HPDE6-E6E7 (cell line): ENCODE data around the gene RPS6KA1.

Experiments used
- DNase-seq: peaks from one replicate; pipeline ENCODE4 v3.0.0; 2011; ENCODE audit warnings: missing footprints; ENCODE audit errors: extremely low spot score

The RPS6KA1 gene

GRCh38 chr1:26531651-26532131 is 2.1 kb downstream of the RPS6KA1 start:
- no peak for DNase-seq

DNA sequence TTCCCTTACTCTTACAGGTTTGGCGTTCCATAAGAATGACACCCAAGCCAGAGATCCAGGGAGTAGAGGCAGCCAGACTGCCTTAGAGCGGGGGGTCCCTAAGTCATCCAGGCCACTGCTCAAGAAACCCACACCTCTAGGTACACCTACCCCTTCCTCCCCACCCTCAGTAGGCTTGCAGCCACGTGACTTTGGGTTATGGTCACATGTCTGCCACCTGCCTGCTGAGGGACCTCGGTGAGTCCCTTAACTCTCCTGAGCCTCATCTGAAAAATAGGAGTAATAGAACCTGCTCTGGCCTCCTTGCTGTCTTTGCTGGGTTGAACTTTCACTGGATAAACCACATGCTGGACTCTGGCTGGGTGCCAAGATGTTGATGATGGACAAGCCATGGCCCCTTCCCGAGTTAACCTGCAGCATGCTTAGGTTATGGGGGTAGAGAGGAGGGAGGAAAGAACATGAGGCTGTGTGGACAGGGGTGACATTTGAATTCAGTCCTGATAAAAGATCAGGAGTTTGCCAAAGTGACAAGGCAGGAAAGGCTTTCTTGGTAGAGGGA is 4.5 kb downstream of the RPS6KA1 start:
- DNase-seq, result no peak

DNA sequence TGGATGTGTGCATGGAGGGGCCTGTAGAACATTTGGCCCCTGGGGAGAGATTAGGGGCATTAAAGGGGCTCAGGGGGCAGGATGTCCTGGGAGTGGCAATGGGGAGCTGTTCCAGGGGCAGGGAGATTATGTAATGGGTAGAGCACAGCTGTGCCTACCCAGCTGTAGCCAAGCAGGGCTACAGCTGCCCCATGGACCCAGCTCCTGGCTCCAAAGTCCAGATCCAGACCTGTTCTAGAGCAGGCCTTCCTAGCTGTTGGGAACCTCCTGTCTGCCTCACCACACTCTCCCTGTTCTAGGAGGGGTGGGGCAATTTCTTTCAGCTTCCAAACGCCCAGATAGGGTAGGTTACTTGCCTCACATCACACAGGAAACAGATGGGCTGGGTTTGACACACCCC is 5.6 kb downstream of the RPS6KA1 start:
- DNase-seq, result no peak

DNA sequence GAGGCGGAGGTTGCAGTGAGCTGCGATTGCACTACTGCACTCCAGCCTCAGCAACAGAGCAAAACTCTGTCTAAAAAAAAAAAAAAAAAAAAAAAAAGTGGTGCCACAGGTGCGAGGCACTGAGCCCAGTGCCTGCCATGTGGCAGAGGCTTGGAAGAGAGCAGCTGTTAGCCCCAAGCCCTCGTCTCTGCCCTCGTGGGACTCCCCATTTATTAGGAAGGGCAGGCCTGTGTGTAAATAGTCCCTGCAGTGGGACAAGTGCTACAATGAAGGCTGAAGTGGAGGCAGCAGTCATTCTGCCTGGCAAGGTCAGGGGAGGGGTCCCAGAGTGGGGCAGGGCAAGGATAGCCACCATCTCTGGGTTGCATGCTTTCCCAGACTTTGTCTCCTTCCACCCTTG is 6.5 kb downstream of the RPS6KA1 start:
- DNase-seq, result no peak

DNA sequence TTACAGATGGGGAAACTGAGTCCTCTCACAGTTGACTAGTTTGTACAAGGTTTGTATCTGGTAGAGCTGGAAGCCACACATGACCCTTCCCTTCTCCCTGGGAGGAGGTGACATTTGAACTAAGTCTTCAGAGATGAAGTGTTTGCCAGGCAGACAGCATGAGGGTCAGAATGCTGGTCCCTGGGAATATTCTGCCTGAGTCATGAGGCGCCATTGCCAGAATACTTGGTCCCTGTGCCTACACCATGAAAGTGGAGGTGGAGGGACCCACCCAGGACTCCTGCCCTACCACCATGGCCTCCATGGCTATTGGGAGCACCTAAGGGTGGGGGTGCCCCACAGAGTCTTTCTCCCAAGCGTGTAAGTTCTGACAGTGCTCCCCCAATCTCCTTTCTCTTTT is 7.0 kb downstream of the RPS6KA1 start:
- no peak for DNase-seq

DNA sequence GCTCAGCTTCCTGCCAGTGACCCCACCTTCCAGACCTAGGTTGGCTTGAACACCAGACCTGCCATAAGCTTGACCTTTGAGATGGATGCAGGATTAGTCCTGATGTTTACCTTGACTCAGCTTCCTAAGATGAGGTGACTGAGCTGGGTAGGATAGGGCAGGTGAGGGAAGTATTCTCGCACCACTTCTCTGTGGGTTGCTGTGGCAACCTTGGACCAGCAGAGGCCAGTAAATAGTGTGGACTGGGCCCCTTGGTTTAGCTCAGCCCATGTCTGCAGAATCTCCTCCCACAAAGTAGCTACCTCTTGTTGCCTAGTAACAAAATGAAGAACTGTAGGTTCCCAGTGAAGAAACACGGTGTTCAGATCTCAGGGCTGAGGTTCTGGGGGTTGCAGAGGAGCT is 8.4 kb downstream of the RPS6KA1 start:
- peak; percentile 64 for DNase-seq

DNA sequence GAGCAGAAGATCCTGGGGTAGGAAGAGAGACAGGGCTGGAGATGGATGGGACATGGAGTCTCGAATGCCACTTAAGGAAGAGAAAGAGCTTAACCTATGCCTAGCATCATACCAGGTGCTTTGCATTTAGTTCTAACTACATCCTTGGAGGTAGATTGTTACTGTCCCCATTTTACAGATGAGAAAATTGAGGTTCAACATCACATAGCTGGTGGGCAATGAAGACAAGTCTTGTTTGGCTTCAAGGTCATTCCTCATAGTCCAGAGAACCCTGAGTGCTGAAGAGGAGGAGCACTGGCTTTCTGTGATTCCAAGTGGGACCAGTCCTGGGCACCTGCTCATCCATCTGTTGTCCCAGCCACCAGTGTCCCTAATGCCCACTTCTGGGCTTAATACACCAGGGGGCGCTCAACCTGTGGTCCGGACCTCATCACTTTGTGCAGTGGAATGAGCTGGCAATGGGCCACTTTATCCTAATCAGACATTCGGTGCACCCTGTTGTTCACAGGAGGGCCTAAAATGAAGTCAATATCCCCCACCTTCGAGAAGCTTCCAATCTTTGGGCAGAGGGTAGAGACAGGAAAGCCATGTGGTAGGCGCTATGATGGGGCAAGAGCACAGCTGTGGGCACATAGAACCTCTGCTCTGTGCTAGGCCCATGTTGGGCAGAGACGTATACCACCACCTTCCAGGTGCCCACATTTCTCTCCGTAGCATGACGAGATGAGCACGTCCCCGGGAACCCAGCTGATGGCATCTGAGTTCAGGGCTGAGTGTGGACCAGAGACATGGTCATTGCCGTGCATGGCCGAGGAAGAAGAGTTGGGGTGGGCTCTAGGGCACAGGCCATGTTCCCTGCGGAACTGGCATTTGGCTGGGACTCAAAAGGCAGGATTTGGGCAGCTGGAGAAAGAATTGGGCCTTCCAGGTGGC is 9.2 kb downstream of the RPS6KA1 start:
- DNase-seq, result no peak

GRCh38 chr1:26539722-26540121 is 10.2 kb downstream of the RPS6KA1 start:
- no peak for DNase-seq

- DNase-seq, result no peak
These were observed 10.8 kb downstream of the RPS6KA1 start for GRCh38 chr1:26540351-26540750.

DNA sequence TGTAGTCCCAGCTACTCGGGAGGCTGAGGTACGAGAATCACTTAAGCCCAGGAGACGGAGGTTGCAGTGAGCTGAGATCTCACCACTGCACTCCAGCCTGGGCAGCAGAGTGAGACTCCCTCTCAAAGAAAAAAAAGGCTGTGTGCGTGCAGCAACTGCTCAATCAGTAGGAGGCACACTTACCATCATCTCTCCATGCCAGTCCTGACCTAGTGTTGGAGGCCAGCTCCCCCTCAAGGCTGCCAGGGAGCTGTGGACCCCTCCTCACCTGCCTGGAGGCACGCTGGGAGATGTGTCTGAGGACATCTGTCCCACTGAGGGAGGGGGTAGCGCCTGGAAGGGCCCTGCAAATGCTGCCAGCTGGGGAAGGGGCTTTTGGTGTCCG is 11.9 kb downstream of the RPS6KA1 start:
- DNase-seq, result no peak

- peak; percentile 73 for DNase-seq
These were observed 12.5 kb downstream of the RPS6KA1 start for GRCh38 chr1:26541816-26542711.

GRCh38 chr1:26542771-26543451 is 13.3 kb downstream of the RPS6KA1 start:
- no peak for DNase-seq

DNA sequence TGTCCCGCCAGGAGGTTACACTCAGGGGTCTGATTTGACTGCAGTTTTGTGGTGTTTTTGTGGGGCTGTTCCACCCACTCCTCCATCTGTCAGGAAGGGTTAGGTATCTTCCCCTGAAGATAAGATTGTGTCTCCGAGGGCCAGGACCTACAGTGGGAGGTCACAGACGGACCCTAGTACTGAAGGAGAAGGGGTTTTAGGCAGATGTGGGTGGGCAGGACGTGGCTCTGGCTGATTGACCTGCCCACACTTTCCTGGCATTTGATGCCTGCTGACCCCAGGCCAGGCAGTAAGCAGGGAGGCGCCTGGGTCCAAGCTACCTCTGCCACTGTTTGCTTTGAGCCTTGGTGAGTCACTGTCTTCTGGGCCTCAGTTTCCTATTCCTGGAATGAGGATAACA is 13.9 kb downstream of the RPS6KA1 start:
- DNase-seq, result no peak

- DNase-seq, result no peak
These were observed 14.6 kb downstream of the RPS6KA1 start for GRCh38 chr1:26544126-26544525.

DNA sequence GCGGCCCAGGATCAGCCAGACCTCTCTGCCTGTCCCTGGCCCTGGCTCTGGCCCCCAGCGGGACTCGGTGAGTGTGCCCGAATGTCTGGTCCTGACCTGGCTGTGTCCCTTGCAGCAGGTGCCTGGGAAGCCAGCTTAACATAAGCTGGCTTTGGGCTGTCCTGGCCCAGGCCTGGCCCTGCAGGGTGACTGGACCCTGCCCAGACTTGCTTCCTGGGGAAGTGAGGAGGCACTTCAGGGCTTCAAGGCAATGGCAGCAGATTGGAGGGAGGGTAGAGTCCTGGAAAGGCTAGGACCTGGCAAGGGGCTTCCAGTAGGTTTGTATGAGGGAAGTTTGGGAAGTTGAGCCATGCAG is 16.4 kb downstream of the RPS6KA1 start:
- DNase-seq, result no peak

- peak; percentile 42 for DNase-seq
These were observed 16.8 kb downstream of the RPS6KA1 start for GRCh38 chr1:26546375-26546774.

GRCh38 chr1:26546819-26547218 is 17.3 kb downstream of the RPS6KA1 start:
- no peak for DNase-seq

DNA sequence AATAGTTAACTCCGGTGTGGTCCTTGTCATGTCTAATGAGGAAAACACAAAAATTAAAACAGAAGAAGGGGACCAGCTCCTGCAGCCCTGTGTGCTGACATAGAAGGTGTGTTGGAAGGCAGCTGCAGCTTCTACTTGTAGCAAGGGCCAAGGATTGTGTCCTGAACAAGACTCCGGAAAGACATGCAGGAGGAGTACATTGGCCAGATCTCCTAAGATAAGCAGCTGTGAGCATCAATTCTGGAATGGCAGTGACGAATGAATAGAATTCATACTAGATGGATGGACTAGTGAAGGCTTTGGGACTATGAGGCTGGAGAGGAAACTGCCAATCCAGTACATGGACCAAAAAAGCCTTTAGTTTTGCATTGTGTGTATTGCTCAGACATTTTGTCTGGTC is 19.3 kb downstream of the RPS6KA1 start:
- no peak for DNase-seq

DNA sequence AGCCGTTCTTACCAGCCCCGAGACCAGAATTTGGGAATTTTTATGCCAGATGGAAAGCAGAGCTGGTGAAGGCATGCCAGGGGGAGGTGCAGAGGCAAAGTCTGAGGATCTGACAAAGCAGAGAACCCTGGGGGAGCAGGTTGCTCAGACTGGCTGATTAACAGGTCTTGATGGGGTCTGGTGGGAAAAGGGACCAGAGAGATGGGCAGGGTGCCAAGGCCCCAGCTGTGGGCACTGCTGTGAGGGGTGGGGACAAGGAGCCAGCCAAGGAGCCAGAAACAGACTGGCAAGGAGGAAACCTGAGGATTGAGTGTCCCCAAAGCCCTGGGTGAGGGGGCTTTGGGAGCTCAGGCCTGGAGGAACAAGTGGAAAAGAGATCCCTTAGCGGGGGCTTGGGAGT is 21.4 kb downstream of the RPS6KA1 start:
- no peak for DNase-seq

DNA sequence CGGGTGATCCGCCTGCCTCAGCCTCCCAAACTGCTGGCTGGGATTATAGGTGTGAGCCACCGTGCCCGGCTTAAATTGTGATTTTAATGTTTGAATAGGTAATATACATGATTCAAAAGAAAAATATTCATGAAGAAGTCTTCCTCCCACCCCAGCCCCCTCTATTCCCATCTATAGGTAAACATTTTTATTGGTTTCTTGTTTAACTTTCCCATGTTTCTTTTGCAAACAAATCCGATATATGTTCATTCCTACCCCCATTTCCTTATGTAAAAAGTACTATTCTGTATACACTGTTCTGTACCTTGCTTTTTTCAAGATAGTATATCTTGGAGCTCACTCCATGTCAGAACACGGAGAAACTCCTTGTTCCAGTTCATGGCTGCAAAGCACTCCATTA is 23.2 kb downstream of the RPS6KA1 start:
- DNase-seq, result no peak

GRCh38 chr1:26553942-26554682 is 24.6 kb downstream of the RPS6KA1 start:
- no peak for DNase-seq
